HEK293 (cell line): ENCODE measurements around the gene GNAS-AS1.

ENCODE experiments used
- BCL11B ChIP-seq: fragments of 450-650 bp; formaldehyde crosslinking; IDR thresholded peaks from 2 replicates; pipeline ENCODE4 v1.5.1; 2016; ENCODE audit warnings: low read depth, missing biosample characterization, missing genetic modification characterization
- FEZF1 ChIP-seq: fragments of 450-650 bp; formaldehyde crosslinking; IDR thresholded peaks from 2 replicates; pipeline ENCODE4 v1.5.1; 2016; ENCODE audit warnings: missing biosample characterization, missing genetic modification characterization
- GFI1B ChIP-seq: fragments of 450-650 bp; formaldehyde crosslinking; IDR thresholded peaks from 2 replicates; pipeline ENCODE4 v1.5.1; 2016; ENCODE audit warnings: missing biosample characterization, missing genetic modification characterization
- GLIS2 ChIP-seq: fragments of 450-650 bp; formaldehyde crosslinking; IDR thresholded peaks from 2 replicates; pipeline ENCODE4 v1.5.1; 2016; ENCODE audit warnings: missing biosample characterization, missing genetic modification characterization
- KLF17 ChIP-seq: fragments of 450-650 bp; formaldehyde crosslinking; IDR thresholded peaks from 2 replicates; pipeline ENCODE4 v1.5.1; 2016; ENCODE audit warnings: missing biosample characterization, missing genetic modification characterization
- KLF9 ChIP-seq: fragments of 450-650 bp; formaldehyde crosslinking; IDR thresholded peaks from 2 replicates; pipeline ENCODE4 v1.5.1; 2016; ENCODE audit warnings: missing biosample characterization, missing genetic modification characterization, low read depth
- PRDM10 ChIP-seq: fragments of 450-650 bp; formaldehyde crosslinking; IDR thresholded peaks from 2 replicates; pipeline ENCODE4 v1.5.1; 2016; ENCODE audit warnings: missing biosample characterization, missing genetic modification characterization
- SP2 ChIP-seq: fragments of 450-650 bp; formaldehyde crosslinking; IDR thresholded peaks from 2 replicates; pipeline ENCODE4 v1.5.1; 2016; ENCODE audit warnings: missing biosample characterization, missing genetic modification characterization
- TCF7L2 ChIP-seq: IDR thresholded peaks from 2 replicates; pipeline ENCODE4 v1.6.1; 2011; ENCODE audit warnings: low read depth, mild to moderate bottlenecking, inconsistent platforms, low read length, moderate library complexity, borderline replicate concordance
- TRIM28 ChIP-seq: IDR thresholded peaks from 2 replicates; pipeline ENCODE4 v1.6.1; 2011; ENCODE audit warnings: low read length, control low read depth, borderline replicate concordance
- WT1 ChIP-seq: fragments of 450-650 bp; formaldehyde crosslinking; IDR thresholded peaks from 2 replicates; pipeline ENCODE4 v1.5.1; 2016; ENCODE audit warnings: missing biosample characterization, missing genetic modification characterization
- ZBTB26 ChIP-seq: fragments of 450-650 bp; formaldehyde crosslinking; optimal IDR thresholded peaks from 2 replicates; pipeline ENCODE3; 2016; ENCODE audit warnings: missing biosample characterization, mild to moderate bottlenecking, missing genetic modification characterization
- ZBTB48 ChIP-seq: fragments of 450-650 bp; formaldehyde crosslinking; IDR thresholded peaks from 2 replicates; pipeline ENCODE4 v1.5.1; 2016; ENCODE audit warnings: missing biosample characterization, missing genetic modification characterization
- ZFP37 ChIP-seq: fragments of 450-650 bp; formaldehyde crosslinking; IDR thresholded peaks from 2 replicates; pipeline ENCODE4 v1.5.1; 2016; ENCODE audit warnings: missing biosample characterization, missing genetic modification characterization
- ZIC2 ChIP-seq: fragments of 450-650 bp; formaldehyde crosslinking; IDR thresholded peaks from 2 replicates; pipeline ENCODE4 v1.5.1; 2016; ENCODE audit warnings: missing biosample characterization, missing genetic modification characterization
- ZNF114 ChIP-seq: fragments of 450-650 bp; formaldehyde crosslinking; IDR thresholded peaks from 2 replicates; pipeline ENCODE4 v1.5.0; 2017; ENCODE audit warnings: missing biosample characterization, missing genetic modification characterization
- ZNF138 ChIP-seq: fragments of 450-650 bp; formaldehyde crosslinking; IDR thresholded peaks from 2 replicates; pipeline ENCODE4 v1.5.1; 2016; ENCODE audit warnings: missing biosample characterization, missing genetic modification characterization, borderline replicate concordance
- ZNF175 ChIP-seq: fragments of 450-650 bp; formaldehyde crosslinking; IDR thresholded peaks from 2 replicates; pipeline ENCODE4 v1.5.1; 2016; ENCODE audit warnings: missing biosample characterization, missing genetic modification characterization
- ZNF2 ChIP-seq: fragments of 450-650 bp; formaldehyde crosslinking; IDR thresholded peaks from 2 replicates; pipeline ENCODE4 v1.5.1; 2016; ENCODE audit warnings: missing biosample characterization, missing genetic modification characterization
- ZNF202 ChIP-seq: fragments of 450-650 bp; formaldehyde crosslinking; IDR thresholded peaks from 2 replicates; pipeline ENCODE4 v1.5.1; 2016; ENCODE audit warnings: missing biosample characterization, missing genetic modification characterization, borderline replicate concordance
- ZNF341 ChIP-seq: fragments of 450-650 bp; formaldehyde crosslinking; IDR thresholded peaks from 2 replicates; pipeline ENCODE4; 2016; ENCODE audit warnings: low read depth, missing biosample characterization, missing genetic modification characterization
- ZNF398 ChIP-seq: fragments of 450-650 bp; formaldehyde crosslinking; IDR thresholded peaks from 2 replicates; pipeline ENCODE4 v1.5.1; 2017; ENCODE audit warnings: missing biosample characterization, missing genetic modification characterization
- ZNF514 ChIP-seq: fragments of 450-650 bp; formaldehyde crosslinking; IDR thresholded peaks from 2 replicates; pipeline ENCODE4 v1.5.1; 2016; ENCODE audit warnings: missing biosample characterization, missing genetic modification characterization
- ZNF560 ChIP-seq: fragments of 450-650 bp; formaldehyde crosslinking; IDR thresholded peaks from 2 replicates; pipeline ENCODE4 v1.5.1; 2017; ENCODE audit warnings: missing biosample characterization, missing genetic modification characterization, borderline replicate concordance
- ZNF585B ChIP-seq: fragments of 450-650 bp; formaldehyde crosslinking; IDR thresholded peaks from 2 replicates; pipeline ENCODE4 v1.5.1; 2016; ENCODE audit warnings: missing biosample characterization, missing genetic modification characterization
- ZNF600 ChIP-seq: fragments of 450-650 bp; formaldehyde crosslinking; IDR thresholded peaks from 2 replicates; pipeline ENCODE4 v1.5.1; 2016; ENCODE audit warnings: missing biosample characterization, missing genetic modification characterization
- ZNF623 ChIP-seq: fragments of 450-650 bp; formaldehyde crosslinking; IDR thresholded peaks from 2 replicates; pipeline ENCODE4 v1.5.1; 2016; ENCODE audit warnings: missing biosample characterization, missing genetic modification characterization
- ZNF692 ChIP-seq: fragments of 450-650 bp; formaldehyde crosslinking; IDR thresholded peaks from 2 replicates; pipeline ENCODE4 v1.5.1; 2016; ENCODE audit warnings: missing biosample characterization, missing genetic modification characterization
- ZNF768 ChIP-seq: fragments of 450-650 bp; formaldehyde crosslinking; IDR thresholded peaks from 2 replicates; pipeline ENCODE4 v1.5.1; 2018; ENCODE audit warnings: missing biosample characterization, mild to moderate bottlenecking, missing genetic modification characterization
- ZXDB ChIP-seq: fragments of 450-650 bp; formaldehyde crosslinking; IDR thresholded peaks from 2 replicates; pipeline ENCODE4 v1.5.1; 2016; ENCODE audit warnings: missing biosample characterization, missing genetic modification characterization

GNAS-AS1 gene

GRCh38 chr20:58888521-58889333 lies 38.0 kb upstream of the GNAS-AS1 start (continued):
- TF ChIP-seq ZNF2 (tag by site-specific recombination) (no peak), ZNF600 (tag by site-specific recombination) (no peak), ZFP37 (tag by site-specific recombination) (no peak), ZNF623 (tag by site-specific recombination) (no peak), SP2 (tag by site-specific recombination) (no peak), ZBTB26 (peak; percentile 59), ZNF202 (tag by site-specific recombination) (no peak), KLF17 (tag by site-specific recombination) (no peak), ZNF114 (tag by site-specific recombination) (no peak), ZNF175 (tag by site-specific recombination) (no peak), ZNF692 (no peak), ZBTB48 (tag by site-specific recombination) (no peak), ZNF585B (tag by site-specific recombination) (no peak), ZNF138 (tag by site-specific recombination) (no peak), ZNF514 (no peak), ZNF768 (no peak), GFI1B (tag by site-specific recombination) (no peak), ZNF341 (tag by site-specific recombination) (no peak), GLIS2 (tag by site-specific recombination) (0 out of 2 replicates have a peak, but pooled peaks have one; percentile 26), ZNF560 (tag by site-specific recombination) (no peak), TRIM28 (no peak), KLF9 (tag by site-specific recombination) (0 out of 2 replicates have a peak, but pooled peaks have one; percentile 31), FEZF1 (tag by site-specific recombination) (no peak), WT1 (tag by site-specific recombination) (no peak), BCL11B (tag by site-specific recombination) (no peak), ZNF398 (no peak), TCF7L2 (no peak), ZXDB (tag by site-specific recombination) (0 out of 2 replicates have a peak, but pooled peaks have one; percentile 38), ZIC2 (tag by site-specific recombination) (0 out of 2 replicates have a peak, but pooled peaks have one; percentile 10), PRDM10 (peak; percentile 25; the same call in 1 of the 2 replicates)
